HEK293 (cell line): ENCODE results near the gene GSTM1.

ENCODE experiments used
- CTCF ChIA-PET: fragments of 350-600 bp; formaldehyde crosslinking; extraction: SDS; loops from one replicate; lab custom pipeline; 2021; ENCODE audit warnings: antibody characterized with exemption; lab: Yijun Ruan, JAX
- POLR2A ChIA-PET: fragments of 300-600 bp; formaldehyde crosslinking; extraction: SDS; loops from one replicate; lab custom pipeline; 2020; ENCODE audit warnings: antibody characterized with exemption, inconsistent platforms; lab: Yijun Ruan, JAX
- H3K27ac ChIP-seq: fragments of 200-500 bp; sonication (Bioruptor generic); 2 replicates; pipeline ENCODE4 v1.5.1; 2014; ENCODE audit warnings: low read depth, low read length, control low read depth, inconsistent platforms; ENCODE audit errors: extremely low read depth
- H3K36me3 ChIP-seq, 2 experiments: fragments of 200-500 bp in 1 of 2; sonication (Bioruptor generic) in 1 of 2; 1 replicate in 1 of 2; 2 replicates in 1 of 2; pipeline ENCODE4 v1.5.1; 2014 to 2017; ENCODE audit warnings: inconsistent platforms in 2 of 2, low read length in 2 of 2; ENCODE audit not compliant: control insufficient read depth in 2 of 2, insufficient read depth in 1 of 2
- H3K4me1 ChIP-seq: fragments of 200-500 bp; sonication (Bioruptor generic); 2 replicates; pipeline ENCODE4 v1.5.1; 2014; ENCODE audit warnings: mild to moderate bottlenecking, low read length, inconsistent platforms; ENCODE audit not compliant: control insufficient read depth, insufficient read depth
- H3K4me3 ChIP-seq: 2 replicates; pipeline ENCODE4 v1.5.1; 2011; ENCODE audit warnings: low read depth, mild to moderate bottlenecking, control low read depth, low read length, moderate library complexity
- H3K9me3 ChIP-seq: fragments of 200-500 bp; sonication (Bioruptor generic); 2 replicates; pipeline ENCODE4 v1.5.1; 2014; ENCODE audit warnings: low read depth, low read length, inconsistent platforms; ENCODE audit not compliant: control insufficient read depth, insufficient read depth
- EGR2 ChIP-seq: fragments of 450-650 bp; formaldehyde crosslinking; IDR thresholded peaks from 2 replicates; pipeline ENCODE4 v1.5.1; 2016; ENCODE audit warnings: low read depth, missing biosample characterization, missing genetic modification characterization
- KLF7 ChIP-seq: fragments of 450-650 bp; formaldehyde crosslinking; IDR thresholded peaks from 2 replicates; pipeline ENCODE4 v1.5.1; 2016; ENCODE audit warnings: missing biosample characterization, missing genetic modification characterization, borderline replicate concordance
- SCRT1 ChIP-seq: fragments of 450-650 bp; formaldehyde crosslinking; IDR thresholded peaks from 2 replicates; pipeline ENCODE4 v1.5.1; 2016; ENCODE audit warnings: missing biosample characterization, missing genetic modification characterization, borderline replicate concordance
- SETDB1 ChIP-seq: IDR thresholded peaks from one replicate; pipeline ENCODE4 v1.6.1; 2017; ENCODE audit warnings: mild to moderate bottlenecking, low read length, moderate library complexity, mixed read lengths; ENCODE audit not compliant: insufficient read length
- SP7 ChIP-seq: fragments of 450-650 bp; formaldehyde crosslinking; IDR thresholded peaks from 2 replicates; pipeline ENCODE4 v1.5.1; 2016; ENCODE audit warnings: missing biosample characterization, missing genetic modification characterization
- YY2 ChIP-seq: fragments of 450-650 bp; formaldehyde crosslinking; IDR thresholded peaks from 2 replicates; pipeline ENCODE4 v1.5.1; 2016; ENCODE audit warnings: missing biosample characterization, missing genetic modification characterization
- ZFP41 ChIP-seq: fragments of 450-650 bp; formaldehyde crosslinking; IDR thresholded peaks from 2 replicates; pipeline ENCODE4 v1.5.1; 2016; ENCODE audit warnings: missing biosample characterization, missing genetic modification characterization, borderline replicate concordance
- ZNF155 ChIP-seq: fragments of 450-650 bp; formaldehyde crosslinking; IDR thresholded peaks from 2 replicates; pipeline ENCODE4 v1.5.1; 2016; ENCODE audit warnings: missing biosample characterization, missing genetic modification characterization
- ZNF169 ChIP-seq: fragments of 450-650 bp; formaldehyde crosslinking; IDR thresholded peaks from 2 replicates; pipeline ENCODE4 v1.5.1; 2016; ENCODE audit warnings: missing biosample characterization, missing genetic modification characterization
- ZNF175 ChIP-seq: fragments of 450-650 bp; formaldehyde crosslinking; IDR thresholded peaks from 2 replicates; pipeline ENCODE4 v1.5.1; 2016; ENCODE audit warnings: missing biosample characterization, missing genetic modification characterization
- ZNF350 ChIP-seq: fragments of 450-650 bp; formaldehyde crosslinking; IDR thresholded peaks from 2 replicates; pipeline ENCODE4 v1.5.0; 2017; ENCODE audit warnings: missing biosample characterization, mild to moderate bottlenecking, missing genetic modification characterization
- ZNF354C ChIP-seq: fragments of 450-650 bp; formaldehyde crosslinking; IDR thresholded peaks from 2 replicates; pipeline ENCODE4 v1.5.1; 2016; ENCODE audit warnings: missing biosample characterization, missing genetic modification characterization, low read depth, borderline replicate concordance
- ZNF366 ChIP-seq: fragments of 450-650 bp; formaldehyde crosslinking; conservative IDR thresholded peaks from 2 replicates; pipeline ENCODE4 v1.5.1; 2016; ENCODE audit warnings: missing biosample characterization, missing genetic modification characterization
- ZNF426 ChIP-seq: fragments of 450-650 bp; formaldehyde crosslinking; IDR thresholded peaks from 2 replicates; pipeline ENCODE4 v1.5.1; 2017; ENCODE audit warnings: missing biosample characterization, missing genetic modification characterization, mild to moderate bottlenecking, inconsistent platforms, moderate library complexity
- ZNF558 ChIP-seq: fragments of 450-650 bp; formaldehyde crosslinking; IDR thresholded peaks from 2 replicates; pipeline ENCODE4 v1.5.1; 2016; ENCODE audit warnings: missing biosample characterization, missing genetic modification characterization
- ZNF621 ChIP-seq: fragments of 450-650 bp; formaldehyde crosslinking; IDR thresholded peaks from 2 replicates; pipeline ENCODE4 v1.5.1; 2017; ENCODE audit warnings: missing biosample characterization, missing genetic modification characterization
- ZNF791 ChIP-seq: fragments of 450-650 bp; formaldehyde crosslinking; IDR thresholded peaks from 2 replicates; pipeline ENCODE4 v1.5.1; 2016; ENCODE audit warnings: missing biosample characterization, missing genetic modification characterization
- TF ChIP-seq, protein P1 (sequence below): fragments of 450-650 bp; formaldehyde crosslinking; IDR thresholded peaks from 2 replicates; pipeline ENCODE4 v1.5.1; 2016; ENCODE audit warnings: missing biosample characterization, missing genetic modification characterization
- TF ChIP-seq, protein P2 (sequence below): fragments of 450-650 bp; formaldehyde crosslinking; IDR thresholded peaks from 2 replicates; pipeline ENCODE4 v1.5.1; 2016; ENCODE audit warnings: missing biosample characterization, missing genetic modification characterization

Gene GSTM1

DNA sequence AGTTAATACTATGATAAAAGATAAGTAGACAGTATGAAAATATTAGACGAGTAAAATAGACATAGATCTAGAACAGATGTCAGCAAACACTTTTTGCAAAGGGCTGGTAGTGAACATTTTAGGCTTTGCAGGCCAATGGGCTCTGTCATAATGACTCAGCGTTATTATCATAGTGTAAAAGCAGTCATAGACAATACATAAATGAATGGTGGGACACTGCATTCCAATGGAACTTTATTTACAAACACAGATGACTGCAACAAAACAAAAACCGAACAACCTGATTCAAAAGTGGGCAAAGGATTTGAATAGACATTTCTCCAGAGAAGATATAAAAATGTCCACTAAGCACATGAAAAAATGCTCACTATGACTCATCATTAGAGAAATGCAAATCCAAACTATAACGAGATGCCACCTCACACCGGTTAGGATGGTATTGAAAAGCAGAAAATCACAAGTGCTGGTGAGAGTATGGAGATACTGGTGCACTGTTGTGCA lies 31.8 kb downstream of the GSTM1 start (continued):
- TF ChIP-seq, protein P1, sequence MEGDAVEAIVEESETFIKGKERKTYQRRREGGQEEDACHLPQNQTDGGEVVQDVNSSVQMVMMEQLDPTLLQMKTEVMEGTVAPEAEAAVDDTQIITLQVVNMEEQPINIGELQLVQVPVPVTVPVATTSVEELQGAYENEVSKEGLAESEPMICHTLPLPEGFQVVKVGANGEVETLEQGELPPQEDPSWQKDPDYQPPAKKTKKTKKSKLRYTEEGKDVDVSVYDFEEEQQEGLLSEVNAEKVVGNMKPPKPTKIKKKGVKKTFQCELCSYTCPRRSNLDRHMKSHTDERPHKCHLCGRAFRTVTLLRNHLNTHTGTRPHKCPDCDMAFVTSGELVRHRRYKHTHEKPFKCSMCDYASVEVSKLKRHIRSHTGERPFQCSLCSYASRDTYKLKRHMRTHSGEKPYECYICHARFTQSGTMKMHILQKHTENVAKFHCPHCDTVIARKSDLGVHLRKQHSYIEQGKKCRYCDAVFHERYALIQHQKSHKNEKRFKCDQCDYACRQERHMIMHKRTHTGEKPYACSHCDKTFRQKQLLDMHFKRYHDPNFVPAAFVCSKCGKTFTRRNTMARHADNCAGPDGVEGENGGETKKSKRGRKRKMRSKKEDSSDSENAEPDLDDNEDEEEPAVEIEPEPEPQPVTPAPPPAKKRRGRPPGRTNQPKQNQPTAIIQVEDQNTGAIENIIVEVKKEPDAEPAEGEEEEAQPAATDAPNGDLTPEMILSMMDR (tag by site-specific recombination): no peak

DNA sequence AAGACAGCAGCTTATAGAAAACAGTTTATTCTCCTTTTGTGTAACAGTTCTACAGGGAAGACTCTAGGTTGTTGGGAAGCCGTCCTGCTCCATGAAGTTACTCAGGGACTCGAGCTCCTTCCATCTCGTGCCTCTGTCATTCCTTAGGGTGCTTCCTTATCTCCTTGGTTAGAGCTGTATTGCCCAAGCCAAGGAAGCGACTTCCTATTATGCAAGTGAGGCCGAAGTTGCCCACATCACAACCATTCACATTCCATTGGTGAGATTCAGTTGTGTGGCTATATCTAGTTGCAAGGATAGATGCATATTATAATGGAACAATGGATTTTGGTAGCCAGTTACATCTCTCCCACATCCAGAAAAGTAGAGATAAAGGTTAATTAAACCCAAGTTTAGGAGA lies 33.4 kb downstream of the GSTM1 start:
- ChIA-PET POLR2A (no interaction called here), CTCF (interaction anchor here (0.5 to 2.0 kb wide), 3 partner anchors 9 to 231 kb away, joined by 4 read pairs; partner anchors contain the start of gene GSTM5)
- H3K4me3 ChIP-seq: no peak overlapping the region
- no peaks in the 10 kb centered on the region for H3K4me1 ChIP-seq
- no peaks in the 10 kb centered on the region for H3K9me3 ChIP-seq
- no peak overlapping the region for H3K27ac ChIP-seq
- TF ChIP-seq EGR2 (tag by site-specific recombination) (no peak), SP7 (tag by site-specific recombination) (no peak), ZNF558 (no peak), ZNF621 (no peak), ZNF366 (tag by site-specific recombination) (no peak), ZNF155 (tag by site-specific recombination) (no peak), ZNF169 (no peak), ZNF791 (tag by site-specific recombination) (no peak), SCRT1 (tag by site-specific recombination) (no peak), ZNF426 (tag by site-specific recombination) (no peak), KLF7 (tag by site-specific recombination) (no peak), ZNF354C (tag by site-specific recombination) (no peak), ZNF175 (tag by site-specific recombination) (no peak), ZFP41 (tag by site-specific recombination) (no peak), YY2 (tag by site-specific recombination) (no peak), SETDB1 (no peak)
- TF ChIP-seq, protein P1 (tag by site-specific recombination): no peak
- TF ChIP-seq, protein P2, sequence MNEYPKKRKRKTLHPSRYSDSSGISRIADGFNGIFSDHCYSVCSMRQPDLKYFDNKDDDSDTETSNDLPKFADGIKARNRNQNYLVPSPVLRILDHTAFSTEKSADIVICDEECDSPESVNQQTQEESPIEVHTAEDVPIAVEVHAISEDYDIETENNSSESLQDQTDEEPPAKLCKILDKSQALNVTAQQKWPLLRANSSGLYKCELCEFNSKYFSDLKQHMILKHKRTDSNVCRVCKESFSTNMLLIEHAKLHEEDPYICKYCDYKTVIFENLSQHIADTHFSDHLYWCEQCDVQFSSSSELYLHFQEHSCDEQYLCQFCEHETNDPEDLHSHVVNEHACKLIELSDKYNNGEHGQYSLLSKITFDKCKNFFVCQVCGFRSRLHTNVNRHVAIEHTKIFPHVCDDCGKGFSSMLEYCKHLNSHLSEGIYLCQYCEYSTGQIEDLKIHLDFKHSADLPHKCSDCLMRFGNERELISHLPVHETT (tag by site-specific recombination): no peak
- no peaks in the 10 kb centered on the region for H3K36me3 ChIP-seq

DNA sequence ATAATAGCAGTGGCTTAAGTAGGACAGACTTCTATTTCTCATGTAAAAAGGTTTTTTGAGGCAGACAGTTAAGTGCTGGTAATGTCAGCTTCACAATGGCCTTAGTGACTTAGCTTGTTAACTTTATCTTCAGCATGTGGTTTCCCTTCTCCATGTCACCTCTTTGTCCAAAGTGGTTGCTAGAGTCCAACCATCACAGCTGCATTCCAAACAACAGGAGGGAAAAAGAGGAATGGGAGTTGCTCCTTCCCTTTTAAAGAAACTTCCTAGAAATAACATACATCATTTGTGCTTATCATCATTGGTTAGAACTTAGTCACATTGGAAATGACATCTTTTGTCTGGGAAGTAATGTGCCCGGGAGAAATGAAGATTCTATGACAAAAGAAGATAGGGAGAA lies 34.4 kb downstream of the GSTM1 start:
- Histone ChIP-seq H3K9me3 (no peaks in the 10 kb centered on the region), H3K4me1 (no peaks in the 10 kb centered on the region), H3K27ac (no peak overlapping the region), H3K4me3 (no peak overlapping the region), H3K36me3 (no peaks in the 10 kb centered on the region)
- ChIA-PET POLR2A (no interaction called here), CTCF (no interaction called here)
- peak; percentile 17 for TF ChIP-seq SETDB1
- TF ChIP-seq ZNF350 (tag by site-specific recombination): no peak
